H1 (cell line): ENCODE data around the gene COL4A2. TPM values are rescaled to one million over a fixed set of nuclear protein-coding genes. Genes with fewer than 3 reads are reported as not detected.

Source experiments
- CTCF ChIA-PET: fragments of 300-600 bp; sonication (Branson Sonifier 250); formaldehyde crosslinking; loops from one replicate; lab custom pipeline; 2021; ENCODE audit not compliant: partially characterized antibody; lab: Charles Lee
- POLR2A ChIA-PET: fragments of 300-600 bp; sonication (Branson Sonifier 250); formaldehyde crosslinking; loops from one replicate; lab custom pipeline; 2021; ENCODE audit warnings: inconsistent platforms; ENCODE audit not compliant: partially characterized antibody; lab: Charles Lee
- DNase-seq, 2 experiments: peaks; one replicate each; pipeline versions ENCODE4 v3.0.0 to v3.0.0-alpha.2; 2010 to 2022; ENCODE audit warnings: low spot score in 2 of 2, low read depth in 1 of 2, mixed read lengths in 1 of 2
- FAIRE-seq: peaks from 2 replicates; lab custom pipeline; 2011; peaks lifted over from hg19 to GRCh38; lab: Jason Lieb, UNC
- H2AFZ ChIP-seq: 2 replicates; pipeline ENCODE4 v1.8.1; 2012; ENCODE audit warnings: low read length, inconsistent platforms
- H2AK5ac ChIP-seq: 2 replicates; pipeline ENCODE4 v1.6.1; 2013; ENCODE audit warnings: low read depth, low read length
- H2BK120ac ChIP-seq: replicated peaks from 2 replicates; pipeline ENCODE3; 2013; ENCODE audit warnings: low read depth, low read length, inconsistent platforms
- H2BK12ac ChIP-seq: 2 replicates; pipeline ENCODE4 v1.6.1; 2013; ENCODE audit warnings: low read depth, low read length
- H2BK15ac ChIP-seq: 2 replicates; pipeline ENCODE4 v1.6.1; 2013; ENCODE audit warnings: low read length
- H2BK20ac ChIP-seq: 2 replicates; pipeline ENCODE4 v1.6.1; 2013; ENCODE audit warnings: low read length
- H2BK5ac ChIP-seq: 2 replicates; pipeline ENCODE4 v1.6.1; 2013; ENCODE audit warnings: low read depth, low read length
- H3K14ac ChIP-seq: 2 replicates; pipeline ENCODE4 v1.6.1; 2013; ENCODE audit warnings: inconsistent platforms; ENCODE audit not compliant: insufficient read length
- H3K18ac ChIP-seq: 2 replicates; pipeline ENCODE4 v1.6.1; 2013; ENCODE audit warnings: low read length; ENCODE audit errors: extremely low read depth
- H3K23ac ChIP-seq: 2 replicates; pipeline ENCODE4 v1.6.1; 2013; ENCODE audit warnings: inconsistent platforms; ENCODE audit not compliant: insufficient read length
- H3K23me2 ChIP-seq: 2 replicates; pipeline ENCODE4 v1.6.1; 2013; ENCODE audit warnings: low read depth, low read length
- H3K27ac ChIP-seq: 2 replicates; pipeline ENCODE4 v1.6.1; 2011; ENCODE audit warnings: low read depth, low read length, inconsistent platforms
- H3K27me3 ChIP-seq, 4 experiments: replicated peaks in 1 of 4; 1 replicate in 1 of 4; 2 replicates in 3 of 4; pipeline versions ENCODE4 v1.6.1 to v1.8.1; 2011 to 2013; ENCODE audit warnings: low read length in 3 of 4, mild to moderate bottlenecking in 3 of 4, inconsistent platforms in 2 of 4, mixed read lengths in 2 of 4, moderate library complexity in 1 of 4; ENCODE audit not compliant: control insufficient read depth in 3 of 4, insufficient read depth in 3 of 4; ENCODE audit errors: extremely low read depth in 1 of 4
- H3K36me3 ChIP-seq, 4 experiments: 2 replicates each; pipeline versions ENCODE4 v1.6.1 to v1.8.1; 2011 to 2013; ENCODE audit warnings: mild to moderate bottlenecking in 4 of 4, low read length in 3 of 4, moderate library complexity in 2 of 4, control low read depth in 1 of 4, inconsistent platforms in 1 of 4; ENCODE audit not compliant: insufficient read depth in 4 of 4, control insufficient read depth in 2 of 4
- H3K4ac ChIP-seq: replicated peaks from 2 replicates; pipeline ENCODE3; 2013; ENCODE audit warnings: low read length, low read depth, mixed read lengths, inconsistent platforms; ENCODE audit not compliant: insufficient read length
- H3K4me1 ChIP-seq, 4 experiments: replicated peaks in 1 of 4; 1 replicate in 1 of 4; 2 replicates in 3 of 4; pipeline versions ENCODE4 v1.6.1 to v1.8.1; 2011 to 2013; ENCODE audit warnings: low read length in 3 of 4, inconsistent platforms in 2 of 4, mixed read lengths in 1 of 4; ENCODE audit not compliant: insufficient read depth in 4 of 4, control insufficient read depth in 3 of 4
- H3K4me2 ChIP-seq, 2 experiments: 2 replicates each; pipeline versions ENCODE4 v1.6.1 to v1.8.1; 2011 to 2013; ENCODE audit warnings: low read depth in 2 of 2, low read length in 2 of 2, control low read depth in 1 of 2, inconsistent platforms in 1 of 2, mild to moderate bottlenecking in 1 of 2; ENCODE audit not compliant: insufficient read depth in 1 of 2
- H3K4me3 ChIP-seq, 4 experiments: fragments of 200-600, 300-600 bp in 1 of 4; sonication (generic), shearing (Covaris generic), sonication (Bioruptor Twin) in 1 of 4; 2 replicates each; pipeline versions ENCODE4 v1.5.1 to v1.8.1; 2011 to 2016; ENCODE audit warnings: low read length in 4 of 4, low read depth in 3 of 4, control low read depth in 2 of 4, inconsistent platforms in 2 of 4, mild to moderate bottlenecking in 2 of 4, mixed read lengths in 1 of 4, moderate library complexity in 1 of 4; ENCODE audit not compliant: insufficient read depth in 2 of 4; ENCODE audit errors: extremely low read depth in 1 of 4
- H3K56ac ChIP-seq: replicated peaks from 2 replicates; pipeline ENCODE3; 2013; ENCODE audit warnings: low read depth, mild to moderate bottlenecking, mixed read lengths, low read length, inconsistent platforms; ENCODE audit not compliant: insufficient read length
- H3K79me1 ChIP-seq: 2 replicates; pipeline ENCODE4 v1.6.1; 2013; ENCODE audit warnings: low read depth, low read length, control low read depth
- H3K79me2 ChIP-seq, 2 experiments: 2 replicates each; pipeline versions ENCODE4 v1.6.1 to v1.8.1; 2012 to 2013; ENCODE audit warnings: low read length in 2 of 2, mild to moderate bottlenecking in 2 of 2, inconsistent platforms in 1 of 2; ENCODE audit not compliant: insufficient read depth in 2 of 2, control insufficient read depth in 1 of 2
- H3K9ac ChIP-seq, 4 experiments: replicated peaks in 1 of 4; 1 replicate in 1 of 4; 2 replicates in 3 of 4; pipeline versions ENCODE4 v1.6.1 to v1.8.1; 2011 to 2013; ENCODE audit warnings: low read depth in 3 of 4, low read length in 3 of 4, control low read depth in 2 of 4, mild to moderate bottlenecking in 2 of 4, moderate library complexity in 2 of 4, inconsistent platforms in 1 of 4; ENCODE audit errors: extremely low read depth in 1 of 4
- H3K9me3 ChIP-seq, 2 experiments: 2 replicates each; pipeline versions ENCODE4 v1.6.1 to v1.8.1; 2012 to 2013; ENCODE audit warnings: mild to moderate bottlenecking in 2 of 2, moderate library complexity in 2 of 2, control low read depth in 1 of 2, inconsistent platforms in 1 of 2, low read depth in 1 of 2, low read length in 1 of 2, mixed read lengths in 1 of 2; ENCODE audit not compliant: insufficient read depth in 2 of 2
- H4K20me1 ChIP-seq, 2 experiments: replicated peaks in 1 of 2; 2 replicates each; pipeline versions ENCODE3 to v1.8.1; 2011 to 2013; ENCODE audit warnings: inconsistent platforms in 2 of 2, low read length in 2 of 2, mild to moderate bottlenecking in 1 of 2; ENCODE audit not compliant: insufficient read depth in 2 of 2, control insufficient read depth in 1 of 2
- H4K5ac ChIP-seq: 2 replicates; pipeline ENCODE4 v1.6.1; 2013; ENCODE audit warnings: low read length, low read depth, mixed read lengths, inconsistent platforms; ENCODE audit not compliant: insufficient read length
- H4K8ac ChIP-seq: 2 replicates; pipeline ENCODE4 v1.8.0; 2013; ENCODE audit warnings: mild to moderate bottlenecking, moderate library complexity, low read length, inconsistent platforms; ENCODE audit not compliant: insufficient read depth; ENCODE audit errors: extremely low read depth
- H4K91ac ChIP-seq: replicated peaks from 2 replicates; pipeline ENCODE3; 2013; ENCODE audit warnings: low read length, mixed read lengths, inconsistent platforms; ENCODE audit not compliant: insufficient read length
- BACH1 ChIP-seq: IDR thresholded peaks from 2 replicates; pipeline ENCODE4 v1.6.1; 2012; ENCODE audit warnings: low read length, improper control_type of control experiment
- BRCA1 ChIP-seq: IDR thresholded peaks from 2 replicates; pipeline ENCODE4 v1.6.1; 2012; ENCODE audit warnings: low read depth, low read length, improper control_type of control experiment
- CBX8 ChIP-seq: fragments of 300-800, 300-1000 bp; sonication (generic); IDR thresholded peaks from 2 replicates; pipeline ENCODE4 v1.7.1; 2016; ENCODE audit warnings: low read depth, low read length, borderline replicate concordance
- CHD2 ChIP-seq: IDR thresholded peaks from 2 replicates; pipeline ENCODE4 v1.6.1; 2012; ENCODE audit warnings: low read length, improper control_type of control experiment
- EGR1 ChIP-seq: IDR thresholded peaks from 2 replicates; pipeline ENCODE4 v1.6.1; 2011; ENCODE audit warnings: low read depth, low read length, borderline replicate concordance
- FOSL1 ChIP-seq: IDR thresholded peaks from 2 replicates; pipeline ENCODE4 v1.6.1; 2011; ENCODE audit warnings: mild to moderate bottlenecking, low read depth, low read length, moderate library complexity; ENCODE audit not compliant: insufficient read depth
- GABPA ChIP-seq: IDR thresholded peaks from 2 replicates; pipeline ENCODE4 v1.6.1; 2011; ENCODE audit warnings: mild to moderate bottlenecking, low read length, moderate library complexity, borderline replicate concordance; ENCODE audit not compliant: insufficient read depth
- MAFK ChIP-seq: IDR thresholded peaks from 2 replicates; pipeline ENCODE4 v1.6.1; 2012; ENCODE audit warnings: low read depth, mild to moderate bottlenecking, improper control_type of control experiment, low read length
- PHF8 ChIP-seq: fragments of 200-600 bp; sonication (generic); conservative IDR thresholded peaks from 2 replicates; pipeline ENCODE4 v1.7.1; 2012; ENCODE audit warnings: low read depth, mild to moderate bottlenecking, inconsistent platforms, low read length, moderate library complexity
- POLR2A ChIP-seq, 2 experiments: IDR thresholded peaks; 1 replicate in 1 of 2; 2 replicates in 1 of 2; pipeline ENCODE4 v1.6.1; 2011; ENCODE audit warnings: low read depth in 2 of 2, low read length in 2 of 2, mild to moderate bottlenecking in 2 of 2; ENCODE audit errors: control extremely low read depth in 1 of 2
- SP1 ChIP-seq: IDR thresholded peaks from 2 replicates; pipeline ENCODE4 v1.6.1; 2011; ENCODE audit warnings: low read depth, low read length
- SP2 ChIP-seq: IDR thresholded peaks from 2 replicates; pipeline ENCODE4 v1.6.1; 2012; ENCODE audit warnings: mild to moderate bottlenecking, low read length, inconsistent platforms
- TAF1 ChIP-seq: IDR thresholded peaks from 2 replicates; pipeline ENCODE4 v1.6.1; 2011; ENCODE audit warnings: mild to moderate bottlenecking, low read depth, low read length
- USF2 ChIP-seq: IDR thresholded peaks from 2 replicates; pipeline ENCODE4 v1.6.1; 2011; ENCODE audit warnings: low read length, improper control_type of control experiment
- YY1 ChIP-seq: IDR thresholded peaks from 2 replicates; pipeline ENCODE4 v1.6.1; 2011; ENCODE audit warnings: low read depth, mild to moderate bottlenecking, low read length
- WGBS, 2 experiments: shearing (Covaris generic) in 1 of 2; methylation state at CpG; one replicate each; pipeline versions ENCODE4 v1.1.6 to v1.1.7; 2013 to 2015; ENCODE audit warnings: low lambda C conversion rate in 2 of 2, mixed read lengths in 2 of 2, inconsistent platforms in 1 of 2, low coverage in 1 of 2, missing lambda C conversion rate in 1 of 2; ENCODE audit not compliant: insufficient replicate concordance in 2 of 2, insufficient coverage in 1 of 2, insufficient read length in 1 of 2; ENCODE audit errors: extremely low coverage in 1 of 2, missing lambda C conversion rate in 1 of 2; 5-methylcytosine and 5-hydroxymethylcytosine counted together
- polyA plus RNA-seq, 7 experiments: library from polyadenylated mRNA; depleted of rRNA in 3 of 7; stranded (reverse) in 5 of 7; unstranded in 2 of 7; fragments of >200 nt in 5 of 7; fragments of 200-250 nt in 2 of 7; gene quantifications; 1 replicate in 5 of 7; 2 replicates in 1 of 7; 4 replicates in 1 of 7; pipeline versions ENCODE4 v1.2.1 to v1.2.3, GENCODE V29; 2011 to 2013; ENCODE audit warnings: missing spikeins in 2 of 7, mixed read lengths in 2 of 7
- total RNA-seq: library from RNA; stranded (reverse); fragmentation: NEBNext Ultra II Directional; extraction: Animal tissue kit (Norgen Biotek cat#: 25700); gene quantifications from 2 replicates; pipeline ENCODE4 v1.2.1, GENCODE V29; 2021

The COL4A2 gene
- total and polyA plus RNA-seq, 2 of the 8 experiments (the other 6 are each of a cell fraction or from before 2014, with no cell fraction given) = 80.4 to 87.3 TPM

DNA sequence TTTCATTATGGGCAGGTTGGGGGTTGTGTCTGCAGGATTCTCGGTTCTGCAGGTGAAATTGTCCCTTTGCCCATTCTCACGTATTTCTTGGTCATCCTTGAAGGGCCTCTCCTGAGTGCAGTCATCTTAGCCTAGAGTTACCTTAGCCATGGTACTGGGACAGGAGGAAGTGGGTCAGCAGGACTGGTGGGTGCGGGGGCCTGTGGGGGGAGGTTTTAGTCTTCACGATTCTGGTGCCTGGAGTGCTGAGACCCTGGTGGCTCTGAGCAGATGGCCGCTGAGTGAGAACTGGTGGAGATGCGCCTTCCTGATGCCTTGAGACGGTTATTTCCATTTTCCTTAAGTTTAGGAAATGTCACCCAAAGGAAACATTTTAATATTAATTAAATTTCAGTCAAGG lies 11.8 kb downstream of the COL4A2 start:
- Histone ChIP-seq H3K9me3 (no peaks in the 10 kb centered on the region; a peak in 1 of 4 replicates), H2BK12ac (no peak overlapping the region), H3K4me3 (no peak overlapping the region), H3K14ac (no peak overlapping the region), H3K27me3 (no peaks in the 10 kb centered on the region), H3K18ac (no peak overlapping the region), H2AFZ (no peak overlapping the region), H3K4me1 (peaks cover 0 to 10% (median 3%) of the 10 kb centered on the region in 4 experiments; a peak in 3 of 7 replicates), H3K23ac (no peak overlapping the region), H3K27ac (no peak overlapping the region), H3K79me1 (peaks cover 11% of the 10 kb centered on the region), H2BK20ac (no peak overlapping the region), H3K36me3 (peaks cover 0 to 10% (median 4%) of the 10 kb centered on the region in 4 experiments; a peak in 3 of 8 replicates), H4K91ac (no peak overlapping the region), H2AK5ac (no peak overlapping the region), H2BK120ac (no peak overlapping the region), H4K8ac (no peak overlapping the region), H4K20me1 (peaks cover 2 to 11% of the 10 kb centered on the region in 2 experiments), H3K9ac (no peak overlapping the region), H3K56ac (no peak overlapping the region), H4K5ac (no peak overlapping the region), H2BK15ac (no peak overlapping the region), H3K4me2 (no peak overlapping the region), H3K4ac (no peak overlapping the region), H3K79me2 (peaks cover 5 to 8% of the 10 kb centered on the region in 2 experiments; a peak in 3 of 4 replicates), H3K23me2 (peaks cover 5% of the 10 kb centered on the region; the same call in 1 of the 2 replicates), H2BK5ac (no peak overlapping the region)
- CTCF ChIA-PET = no interaction called here
- DNase-seq = no peak
- WGBS, 2 experiments = 77% methylated on average over 7 of the region's 7 CpGs; no CpG with 5 or more reads in 1 of the 2 experiments
- FAIRE-seq = no peak
- POLR2A ChIA-PET = no interaction called here
- TF ChIP-seq GABPA = no peak
- no peak for TF ChIP-seq CBX8
- no peak for TF ChIP-seq BACH1
- no peak for TF ChIP-seq FOSL1
- TF ChIP-seq POLR2A (IDR thresholded peaks at IDR 0.05; ENCODE audit: control extremely low read depth in 1 of 2, low read depth in 2 of 2, low read length in 2 of 2) = no peak
- no peak for TF ChIP-seq YY1
- TF ChIP-seq MAFK = no peak
- no peak for TF ChIP-seq CHD2
- TF ChIP-seq USF2 = no peak
- no peak for TF ChIP-seq PHF8
- no peak for TF ChIP-seq SP1
- TF ChIP-seq BRCA1 = no peak
- TF ChIP-seq TAF1 = no peak
- no peak for TF ChIP-seq EGR1
- no peak for TF ChIP-seq SP2
